Measurements from ENCODE around the gene BMPR2.

DNA sequence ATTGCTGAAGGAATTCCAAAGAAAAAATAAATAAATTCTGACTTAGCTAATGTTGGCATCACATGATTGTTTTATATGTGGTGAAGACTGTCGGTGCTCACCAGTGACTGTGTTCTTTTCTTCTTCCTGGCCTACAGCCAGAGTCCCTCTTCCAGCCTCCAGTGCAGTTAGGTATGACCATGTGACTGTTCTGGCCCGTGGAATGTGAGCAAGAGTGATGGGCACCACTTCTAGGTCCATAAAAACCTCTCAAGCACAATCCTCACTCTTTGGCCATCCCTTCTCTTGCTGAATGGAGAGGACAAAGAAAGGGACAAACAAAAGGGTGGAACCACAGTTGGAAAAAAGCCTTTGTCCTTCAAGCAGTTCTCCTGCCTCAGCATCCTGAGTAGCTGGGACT lies 39.0 kb upstream of the BMPR2 start:
- TF ChIP-seq, protein P1, sequence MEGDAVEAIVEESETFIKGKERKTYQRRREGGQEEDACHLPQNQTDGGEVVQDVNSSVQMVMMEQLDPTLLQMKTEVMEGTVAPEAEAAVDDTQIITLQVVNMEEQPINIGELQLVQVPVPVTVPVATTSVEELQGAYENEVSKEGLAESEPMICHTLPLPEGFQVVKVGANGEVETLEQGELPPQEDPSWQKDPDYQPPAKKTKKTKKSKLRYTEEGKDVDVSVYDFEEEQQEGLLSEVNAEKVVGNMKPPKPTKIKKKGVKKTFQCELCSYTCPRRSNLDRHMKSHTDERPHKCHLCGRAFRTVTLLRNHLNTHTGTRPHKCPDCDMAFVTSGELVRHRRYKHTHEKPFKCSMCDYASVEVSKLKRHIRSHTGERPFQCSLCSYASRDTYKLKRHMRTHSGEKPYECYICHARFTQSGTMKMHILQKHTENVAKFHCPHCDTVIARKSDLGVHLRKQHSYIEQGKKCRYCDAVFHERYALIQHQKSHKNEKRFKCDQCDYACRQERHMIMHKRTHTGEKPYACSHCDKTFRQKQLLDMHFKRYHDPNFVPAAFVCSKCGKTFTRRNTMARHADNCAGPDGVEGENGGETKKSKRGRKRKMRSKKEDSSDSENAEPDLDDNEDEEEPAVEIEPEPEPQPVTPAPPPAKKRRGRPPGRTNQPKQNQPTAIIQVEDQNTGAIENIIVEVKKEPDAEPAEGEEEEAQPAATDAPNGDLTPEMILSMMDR (IDR thresholded peaks at IDR 0.05), result no peak
- no peak for TF ChIP-seq POLR2A (IDR thresholded peaks at IDR 0.05)

Data from testis (tissue), 2 donors.